PFSK-1 (cell line): ENCODE results near the gene SLC16A8. TPM values are rescaled to one million over a fixed set of nuclear protein-coding genes. Genes with fewer than 3 reads are reported as not detected.

Source experiments
- FOXP2 ChIP-seq: optimal IDR thresholded peaks from 2 replicates; pipeline ENCODE3; 2011; ENCODE audit warnings: borderline replicate concordance, control low read depth, inconsistent platforms; ENCODE audit not compliant: insufficient read depth; ENCODE audit errors: extremely low read length, extremely low read depth
- POLR2AphosphoS5 ChIP-seq: IDR thresholded peaks from 2 replicates; pipeline ENCODE4 v1.6.1; 2012; ENCODE audit warnings: low read depth, mild to moderate bottlenecking, control low read depth, low read length, moderate library complexity
- REST ChIP-seq, 2 experiments: IDR thresholded peaks; 2 replicates each; pipeline versions ENCODE4 v1.6.1 to v1.8.0; 2011 to 2012; ENCODE audit warnings: low read depth in 2 of 2, low read length in 2 of 2, control low read depth in 1 of 2, inconsistent platforms in 1 of 2, mild to moderate bottlenecking in 1 of 2, moderate library complexity in 1 of 2; ENCODE audit not compliant: insufficient read depth in 1 of 2
- SIN3A ChIP-seq: IDR thresholded peaks from 2 replicates; pipeline ENCODE4 v1.6.1; 2012; ENCODE audit warnings: mild to moderate bottlenecking, low read length, moderate library complexity, borderline replicate concordance; ENCODE audit not compliant: insufficient read depth
- TAF1 ChIP-seq: IDR thresholded peaks from 2 replicates; pipeline ENCODE4 v1.6.1; 2012; ENCODE audit warnings: low read length, control low read depth, borderline replicate concordance; ENCODE audit not compliant: insufficient read depth
- polyA plus RNA-seq: library from polyadenylated mRNA; unstranded; fragments of >200 nt; gene quantifications from one replicate; pipeline ENCODE4 v1.2.1, GENCODE V29; 2012; ENCODE audit warnings: low read depth, missing spikeins; ENCODE audit not compliant: insufficient read length

SLC16A8 gene, protein sequence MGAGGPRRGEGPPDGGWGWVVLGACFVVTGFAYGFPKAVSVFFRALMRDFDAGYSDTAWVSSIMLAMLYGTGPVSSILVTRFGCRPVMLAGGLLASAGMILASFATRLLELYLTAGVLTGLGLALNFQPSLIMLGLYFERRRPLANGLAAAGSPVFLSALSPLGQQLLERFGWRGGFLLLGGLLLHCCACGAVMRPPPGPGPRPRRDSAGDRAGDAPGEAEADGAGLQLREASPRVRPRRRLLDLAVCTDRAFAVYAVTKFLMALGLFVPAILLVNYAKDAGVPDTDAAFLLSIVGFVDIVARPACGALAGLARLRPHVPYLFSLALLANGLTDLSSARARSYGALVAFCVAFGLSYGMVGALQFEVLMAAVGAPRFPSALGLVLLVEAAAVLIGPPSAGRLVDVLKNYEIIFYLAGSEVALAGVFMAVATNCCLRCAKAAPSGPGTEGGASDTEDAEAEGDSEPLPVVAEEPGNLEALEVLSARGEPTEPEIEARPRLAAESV
- polyA plus RNA-seq = 1.2 TPM

DNA sequence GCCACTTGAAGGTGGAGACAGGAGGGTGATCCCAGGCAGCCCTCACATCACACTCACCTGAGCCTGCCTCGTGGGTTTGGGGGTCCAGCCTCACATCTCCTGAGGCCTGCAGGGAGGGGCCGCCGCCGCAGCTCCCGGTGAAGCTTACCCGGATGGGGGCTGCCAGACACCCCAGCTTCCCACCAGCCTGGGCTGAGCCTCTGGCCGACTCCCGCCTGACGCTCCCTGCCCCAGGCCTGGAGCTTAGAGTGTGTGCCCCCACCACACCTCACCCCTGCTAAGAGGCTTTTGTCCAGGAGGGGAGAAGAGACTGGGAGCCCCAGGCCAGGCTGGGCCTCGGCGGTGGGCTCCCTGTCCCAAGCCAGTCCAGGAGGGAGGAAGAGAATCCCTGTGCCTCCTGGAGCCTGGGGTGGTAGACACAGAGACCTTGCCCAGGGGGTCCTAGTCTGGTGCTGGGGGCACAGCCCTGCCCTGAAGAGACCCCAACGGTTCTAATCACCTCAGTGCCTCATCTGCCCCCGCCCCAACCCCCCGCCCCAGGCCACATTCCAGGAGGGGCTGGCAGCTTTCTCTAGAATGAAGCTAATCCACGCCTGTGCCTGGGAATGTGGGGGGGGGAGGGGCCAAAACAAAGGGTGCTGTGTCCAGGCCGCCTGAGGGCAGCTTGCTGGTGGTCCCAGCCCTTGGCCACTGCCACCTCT is at the start of gene SLC16A8:
Gene SLC16A8, minus strand, starts transcription at position 254 of the 701 bp plus-strand sequence. CDS start 1,311 bp downstream, outside the sequence.
- TF ChIP-seq REST (IDR thresholded peaks at IDR 0.05; ENCODE audit: insufficient read depth in 1 of 2, low read depth in 2 of 2, low read length in 2 of 2) = no peak
- TF ChIP-seq TAF1 = no peak
- no peak for TF ChIP-seq POLR2AphosphoS5
- TF ChIP-seq SIN3A = no peak
- no peak for TF ChIP-seq FOXP2

DNA sequence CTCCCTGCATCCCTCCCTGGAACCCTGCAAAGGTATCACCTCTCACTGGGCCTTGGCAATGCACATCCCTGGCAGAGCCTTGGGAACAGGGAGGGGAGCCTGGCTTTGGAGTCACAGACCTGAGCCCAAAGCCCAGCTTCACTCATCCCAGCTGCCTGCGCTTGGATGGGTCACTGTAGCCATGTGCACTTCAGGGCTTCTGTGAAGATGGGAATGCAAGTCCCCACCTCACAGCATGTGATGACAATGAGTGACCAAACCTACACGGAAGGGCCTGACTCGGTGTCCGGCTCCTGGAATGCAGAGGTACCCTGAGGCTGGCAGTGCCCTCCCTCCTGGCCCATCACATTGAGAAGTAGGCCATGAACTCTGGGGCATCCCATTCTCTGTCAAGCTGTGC is 49.3 kb upstream of the SLC16A8 start:
- TF ChIP-seq SIN3A (no peak), POLR2AphosphoS5 (no peak), REST (IDR thresholded peaks at IDR 0.05; ENCODE audit: insufficient read depth in 1 of 2, low read depth in 2 of 2, low read length in 2 of 2) (no peak)

DNA sequence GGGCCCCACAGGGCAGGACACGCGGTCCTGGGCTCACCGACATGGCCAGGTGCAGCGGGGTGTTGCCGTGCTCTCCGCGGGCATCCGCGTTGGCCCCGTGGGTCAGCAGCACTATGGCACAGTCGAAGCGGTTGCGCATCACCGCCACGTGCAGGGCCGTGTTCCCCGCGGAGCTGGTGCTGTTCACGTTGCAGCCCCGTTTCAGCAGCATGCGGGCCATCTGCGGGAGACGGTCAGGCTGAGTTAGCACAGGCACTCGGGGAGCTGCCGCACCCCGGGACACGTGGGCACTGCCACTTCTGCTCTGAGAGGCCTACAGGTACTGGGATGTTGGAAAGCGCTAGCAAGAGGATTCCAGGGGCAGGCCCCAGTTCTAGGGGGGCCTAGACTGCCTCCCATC is 48.8 kb upstream of the SLC16A8 start:
- no peak for TF ChIP-seq REST (IDR thresholded peaks at IDR 0.05; ENCODE audit: insufficient read depth in 1 of 2, low read depth in 2 of 2, low read length in 2 of 2)
- no peak for TF ChIP-seq SIN3A
- no peak for TF ChIP-seq TAF1
- TF ChIP-seq FOXP2 = no peak
- TF ChIP-seq POLR2AphosphoS5 = no peak

DNA sequence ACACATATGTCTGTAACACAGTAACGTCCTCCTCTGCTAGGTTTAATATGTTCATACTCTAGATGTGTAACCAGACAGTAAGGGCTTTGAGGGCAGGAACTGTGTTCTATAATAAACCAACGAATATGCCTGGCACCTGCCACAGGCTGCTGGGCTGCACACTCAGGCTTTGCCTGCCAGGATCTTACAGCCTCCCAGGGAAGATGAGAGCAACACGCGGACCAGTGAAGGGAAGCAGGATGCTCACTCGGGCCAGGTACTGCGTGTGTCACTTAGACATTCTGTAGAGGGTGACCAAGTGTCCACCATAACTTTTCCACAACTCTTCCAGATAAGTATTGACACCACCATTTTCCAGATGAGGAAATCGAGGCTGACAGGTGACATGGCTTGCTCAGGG is 48.2 kb upstream of the SLC16A8 start:
- TF ChIP-seq SIN3A (no peak), REST (IDR thresholded peaks at IDR 0.05; ENCODE audit: insufficient read depth in 1 of 2, low read depth in 2 of 2, low read length in 2 of 2) (no peak), TAF1 (no peak), FOXP2 (no peak), POLR2AphosphoS5 (no peak)
